ENCODE data around the gene FAM50B.

DNA sequence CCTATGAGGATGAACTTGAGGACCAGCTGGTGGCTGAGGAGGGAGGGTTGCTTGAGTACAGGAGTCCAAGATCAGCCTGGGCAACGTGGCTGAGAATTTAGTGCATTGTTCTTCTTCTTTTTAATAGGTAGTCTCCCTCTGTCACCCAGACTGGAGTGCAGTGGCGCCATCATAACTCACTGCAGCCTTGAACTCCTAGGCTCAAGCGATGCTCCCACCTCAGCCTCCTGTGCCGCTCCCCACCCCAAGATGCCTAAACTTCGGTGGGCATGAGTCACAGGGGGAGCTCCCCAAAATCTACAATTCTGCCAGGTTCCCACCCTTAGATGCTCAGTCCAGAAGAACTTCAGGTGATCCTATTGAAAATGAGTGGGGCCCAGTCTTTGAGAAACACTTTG, 21.4 kb downstream of the FAM50B start:
- TF ChIP-seq, protein P1, sequence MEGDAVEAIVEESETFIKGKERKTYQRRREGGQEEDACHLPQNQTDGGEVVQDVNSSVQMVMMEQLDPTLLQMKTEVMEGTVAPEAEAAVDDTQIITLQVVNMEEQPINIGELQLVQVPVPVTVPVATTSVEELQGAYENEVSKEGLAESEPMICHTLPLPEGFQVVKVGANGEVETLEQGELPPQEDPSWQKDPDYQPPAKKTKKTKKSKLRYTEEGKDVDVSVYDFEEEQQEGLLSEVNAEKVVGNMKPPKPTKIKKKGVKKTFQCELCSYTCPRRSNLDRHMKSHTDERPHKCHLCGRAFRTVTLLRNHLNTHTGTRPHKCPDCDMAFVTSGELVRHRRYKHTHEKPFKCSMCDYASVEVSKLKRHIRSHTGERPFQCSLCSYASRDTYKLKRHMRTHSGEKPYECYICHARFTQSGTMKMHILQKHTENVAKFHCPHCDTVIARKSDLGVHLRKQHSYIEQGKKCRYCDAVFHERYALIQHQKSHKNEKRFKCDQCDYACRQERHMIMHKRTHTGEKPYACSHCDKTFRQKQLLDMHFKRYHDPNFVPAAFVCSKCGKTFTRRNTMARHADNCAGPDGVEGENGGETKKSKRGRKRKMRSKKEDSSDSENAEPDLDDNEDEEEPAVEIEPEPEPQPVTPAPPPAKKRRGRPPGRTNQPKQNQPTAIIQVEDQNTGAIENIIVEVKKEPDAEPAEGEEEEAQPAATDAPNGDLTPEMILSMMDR (IDR thresholded peaks at IDR 0.05), result no peak
- no peak for TF ChIP-seq POLR2A (IDR thresholded peaks at IDR 0.05)

All from right lobe of liver (tissue), 4 donors.